H1 (cell line): ENCODE results near the gene HES1.

Experiments used
- CHD2 ChIP-seq: IDR thresholded peaks from 2 replicates; pipeline ENCODE4 v1.6.1; 2012; ENCODE audit warnings: low read length, improper control_type of control experiment
- EP300 ChIP-seq, 2 experiments: IDR thresholded peaks; 1 replicate in 1 of 2; 2 replicates in 1 of 2; pipeline ENCODE4 v1.6.1; 2011 to 2012; ENCODE audit warnings: low read depth in 2 of 2, low read length in 2 of 2, mild to moderate bottlenecking in 2 of 2, borderline replicate concordance in 1 of 2, inconsistent platforms in 1 of 2, moderate library complexity in 1 of 2
- FOSL1 ChIP-seq: IDR thresholded peaks from 2 replicates; pipeline ENCODE4 v1.6.1; 2011; ENCODE audit warnings: mild to moderate bottlenecking, low read depth, low read length, moderate library complexity; ENCODE audit not compliant: insufficient read depth
- MAX ChIP-seq: IDR thresholded peaks from 2 replicates; pipeline ENCODE4 v1.6.1; 2012; ENCODE audit warnings: inconsistent platforms
- POLR2A ChIP-seq, 2 experiments: IDR thresholded peaks; 1 replicate in 1 of 2; 2 replicates in 1 of 2; pipeline ENCODE4 v1.6.1; 2011; ENCODE audit warnings: low read depth in 2 of 2, low read length in 2 of 2, mild to moderate bottlenecking in 2 of 2; ENCODE audit errors: control extremely low read depth in 1 of 2
- SP1 ChIP-seq: IDR thresholded peaks from 2 replicates; pipeline ENCODE4 v1.6.1; 2011; ENCODE audit warnings: low read depth, low read length
- TF ChIP-seq, protein P1 (sequence below), 3 experiments: IDR thresholded peaks; 1 replicate in 2 of 3; 2 replicates in 1 of 3; pipeline versions ENCODE4 v1.5.1 to v1.6.1; 2011; ENCODE audit warnings: low read length in 3 of 3, mild to moderate bottlenecking in 3 of 3, inconsistent platforms in 2 of 3, low read depth in 1 of 3, moderate library complexity in 1 of 3; ENCODE audit not compliant: insufficient read depth in 1 of 3; ENCODE audit errors: control extremely low read depth in 1 of 3

DNA sequence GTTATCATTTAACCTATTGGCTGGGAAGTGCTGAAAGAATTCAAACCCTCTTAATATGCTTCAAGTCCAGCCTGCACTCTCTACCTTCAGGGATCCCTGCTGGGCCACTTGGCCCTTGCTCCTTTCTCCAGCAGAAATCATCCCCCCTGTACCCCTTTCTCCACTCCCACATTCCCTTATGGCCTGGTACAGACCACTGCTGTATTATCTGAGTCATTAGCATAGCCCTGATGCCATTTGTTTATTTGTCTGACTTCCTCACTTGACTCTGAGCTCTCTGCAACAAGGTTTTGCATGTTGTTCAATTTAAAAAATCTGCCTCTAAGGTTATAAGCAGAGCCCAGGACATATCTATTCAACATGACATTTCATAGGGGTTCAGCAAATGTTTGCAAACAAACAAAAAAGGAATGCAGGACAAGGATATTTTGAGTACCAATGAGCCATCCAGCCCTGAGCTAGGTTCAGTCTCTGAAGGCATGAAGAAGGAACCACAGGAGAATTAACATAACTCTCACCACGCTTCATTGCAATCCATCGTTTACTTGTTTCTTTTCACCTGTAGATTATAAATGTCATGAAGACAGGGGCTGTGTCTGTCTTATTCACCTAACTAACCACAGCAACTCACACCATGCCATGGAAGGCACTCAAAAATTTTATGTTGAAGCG, 26.6 kb upstream of the HES1 start:
- TF ChIP-seq FOSL1 = no peak
- no peak for TF ChIP-seq POLR2A (IDR thresholded peaks at IDR 0.05; ENCODE audit: control extremely low read depth in 1 of 2, low read depth in 2 of 2, low read length in 2 of 2)
- no peak for TF ChIP-seq CHD2
- no peak for TF ChIP-seq EP300 (IDR thresholded peaks at IDR 0.05; ENCODE audit: borderline replicate concordance in 1 of 2, low read depth in 2 of 2, low read length in 2 of 2)
- TF ChIP-seq, protein P1, sequence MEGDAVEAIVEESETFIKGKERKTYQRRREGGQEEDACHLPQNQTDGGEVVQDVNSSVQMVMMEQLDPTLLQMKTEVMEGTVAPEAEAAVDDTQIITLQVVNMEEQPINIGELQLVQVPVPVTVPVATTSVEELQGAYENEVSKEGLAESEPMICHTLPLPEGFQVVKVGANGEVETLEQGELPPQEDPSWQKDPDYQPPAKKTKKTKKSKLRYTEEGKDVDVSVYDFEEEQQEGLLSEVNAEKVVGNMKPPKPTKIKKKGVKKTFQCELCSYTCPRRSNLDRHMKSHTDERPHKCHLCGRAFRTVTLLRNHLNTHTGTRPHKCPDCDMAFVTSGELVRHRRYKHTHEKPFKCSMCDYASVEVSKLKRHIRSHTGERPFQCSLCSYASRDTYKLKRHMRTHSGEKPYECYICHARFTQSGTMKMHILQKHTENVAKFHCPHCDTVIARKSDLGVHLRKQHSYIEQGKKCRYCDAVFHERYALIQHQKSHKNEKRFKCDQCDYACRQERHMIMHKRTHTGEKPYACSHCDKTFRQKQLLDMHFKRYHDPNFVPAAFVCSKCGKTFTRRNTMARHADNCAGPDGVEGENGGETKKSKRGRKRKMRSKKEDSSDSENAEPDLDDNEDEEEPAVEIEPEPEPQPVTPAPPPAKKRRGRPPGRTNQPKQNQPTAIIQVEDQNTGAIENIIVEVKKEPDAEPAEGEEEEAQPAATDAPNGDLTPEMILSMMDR (IDR thresholded peaks at IDR 0.05; ENCODE audit: control extremely low read depth in 1 of 3, insufficient read depth in 1 of 3, low read depth in 1 of 3, low read length in 3 of 3) = no peak
- no peak for TF ChIP-seq SP1
- TF ChIP-seq MAX = no peak
